ENCODE results near the gene SKIC3. TPM values are rescaled to one million over a fixed set of nuclear protein-coding genes. Genes with fewer than 3 reads are reported as not detected.

Gene SKIC3
- total and polyA plus RNA-seq, 2 of the 13 experiments (the other 11 are each of a cell fraction or from before 2014, with no cell fraction given) = 36.9 to 61.5 TPM

DNA sequence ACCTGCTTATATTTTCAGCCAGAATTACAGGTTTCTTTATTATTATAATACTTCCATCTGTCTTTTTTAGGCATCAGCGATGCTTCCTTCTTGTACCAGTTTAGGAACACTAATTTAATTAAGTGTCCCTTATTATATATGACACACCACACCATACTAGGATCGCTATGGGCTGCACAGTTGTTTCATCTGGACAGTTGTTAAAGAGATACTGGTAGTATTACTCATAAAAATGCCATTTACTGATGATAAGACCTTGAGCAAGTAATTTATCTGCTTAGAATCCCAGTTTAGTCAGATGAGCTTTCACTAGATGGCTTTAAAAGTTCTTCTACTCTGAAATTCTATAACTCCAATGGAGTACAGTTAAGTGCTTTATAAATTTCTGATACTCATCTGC is 17.2 kb upstream of the SKIC3 start:
- intact Hi-C loops (cut with micrococcal nuclease; ENCODE audit: unreplicated experiment) = no loop called here
- in situ Hi-C loops (cut with HindIII; ENCODE audit: extremely low pct_ligation_motif_present, low pct_unique_long_range_greater_than_20kb) = no loop called here
- POLR2A ChIA-PET = no interaction called here
- Histone ChIP-seq H3K27me3 (ENCODE audit: control insufficient read depth in 1 of 2, insufficient read depth in 2 of 2, low read length in 2 of 2) (no peaks in the 10 kb centered on the region), H3K9me3 (ENCODE audit: low read length) (no peaks in the 10 kb centered on the region), H3K27ac (ENCODE audit: extremely low read length, insufficient read depth, low read length) (no peak overlapping the region), H3K4me3 (replicated peaks in 1 of 3; ENCODE audit: insufficient read depth in 1 of 3, low read depth in 2 of 3, low read length in 3 of 3) (no peak overlapping the region), H2AFZ (ENCODE audit: low read length) (no peak overlapping the region), H3K79me2 (ENCODE audit: insufficient read depth, low read length) (no peaks in the 10 kb centered on the region), H4K20me1 (ENCODE audit: insufficient read depth, low read length) (no peaks in the 10 kb centered on the region), H3K36me3 (replicated peaks in 1 of 2; ENCODE audit: control insufficient read depth in 1 of 2, insufficient read depth in 2 of 2, low read length in 2 of 2) (peaks cover 0 to 2% of the 10 kb centered on the region in 2 experiments; a peak in 2 of 5 replicates), H3K9ac (ENCODE audit: insufficient read depth, low read depth, low read length) (no peak overlapping the region), H3K4me1 (ENCODE audit: insufficient read depth, low read length) (no peaks in the 10 kb centered on the region), H3K4me2 (ENCODE audit: low read depth, low read length) (no peak overlapping the region)
- no TSS peak for BruUV-seq (replicated peaks)
- no peak for ATAC-seq
- DNase-seq (ENCODE audit: low spot score) = no peak
- WGBS (ENCODE audit: low lambda C conversion rate) = 99% methylated on average over 2 of the region's 2 CpGs
- CTCF ChIA-PET (ENCODE audit: low intra/inter-chr PET ratio, low total read pairs) = no interaction called here
- TF ChIP-seq RFXANK (CRISPR knock-in tag; IDR thresholded peaks at IDR 0.05) (no peak), XBP1 (CRISPR knock-in tag; IDR thresholded peaks at IDR 0.05) (no peak), POLR2G (IDR thresholded peaks at IDR 0.05; ENCODE audit: low read depth, low read length) (no peak), ZNF766 (CRISPR knock-in tag; IDR thresholded peaks at IDR 0.05; ENCODE audit: borderline replicate concordance) (no peak), ATF1 (CRISPR knock-in tag; IDR thresholded peaks at IDR 0.05) (no peak), ZNF75D (CRISPR knock-in tag; IDR thresholded peaks at IDR 0.05; ENCODE audit: borderline replicate concordance) (no peak), NCOA2 (CRISPR knock-in tag; IDR thresholded peaks at IDR 0.05) (no peak), TBL1XR1 (IDR thresholded peaks at IDR 0.05; ENCODE audit: borderline replicate concordance, low read length, partially characterized antibody) (no peak), ZNF451 (CRISPR knock-in tag; IDR thresholded peaks at IDR 0.05) (no peak), U2AF1 (optimal IDR thresholded peaks at IDR 0.05; ENCODE audit: low read depth, low read length) (no peak), ZNF335 (CRISPR knock-in tag; IDR thresholded peaks at IDR 0.05) (no peak), ZNF816 (CRISPR knock-in tag; IDR thresholded peaks at IDR 0.05; ENCODE audit: borderline replicate concordance) (no peak)
- TF ChIP-seq, protein P1, sequence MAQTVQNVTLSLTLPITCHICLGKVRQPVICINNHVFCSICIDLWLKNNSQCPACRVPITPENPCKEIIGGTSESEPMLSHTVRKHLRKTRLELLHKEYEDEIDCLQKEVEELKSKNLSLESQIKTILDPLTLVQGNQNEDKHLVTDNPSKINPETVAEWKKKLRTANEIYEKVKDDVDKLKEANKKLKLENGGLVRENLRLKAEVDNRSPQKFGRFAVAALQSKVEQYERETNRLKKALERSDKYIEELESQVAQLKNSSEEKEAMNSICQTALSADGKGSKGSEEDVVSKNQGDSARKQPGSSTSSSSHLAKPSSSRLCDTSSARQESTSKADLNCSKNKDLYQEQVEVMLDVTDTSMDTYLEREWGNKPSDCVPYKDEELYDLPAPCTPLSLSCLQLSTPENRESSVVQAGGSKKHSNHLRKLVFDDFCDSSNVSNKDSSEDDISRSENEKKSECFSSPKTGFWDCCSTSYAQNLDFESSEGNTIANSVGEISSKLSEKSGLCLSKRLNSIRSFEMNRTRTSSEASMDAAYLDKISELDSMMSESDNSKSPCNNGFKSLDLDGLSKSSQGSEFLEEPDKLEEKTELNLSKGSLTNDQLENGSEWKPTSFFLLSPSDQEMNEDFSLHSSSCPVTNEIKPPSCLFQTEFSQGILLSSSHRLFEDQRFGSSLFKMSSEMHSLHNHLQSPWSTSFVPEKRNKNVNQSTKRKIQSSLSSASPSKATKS (CRISPR knock-in tag; IDR thresholded peaks at IDR 0.05) = no peak
- TF ChIP-seq, protein P2, sequence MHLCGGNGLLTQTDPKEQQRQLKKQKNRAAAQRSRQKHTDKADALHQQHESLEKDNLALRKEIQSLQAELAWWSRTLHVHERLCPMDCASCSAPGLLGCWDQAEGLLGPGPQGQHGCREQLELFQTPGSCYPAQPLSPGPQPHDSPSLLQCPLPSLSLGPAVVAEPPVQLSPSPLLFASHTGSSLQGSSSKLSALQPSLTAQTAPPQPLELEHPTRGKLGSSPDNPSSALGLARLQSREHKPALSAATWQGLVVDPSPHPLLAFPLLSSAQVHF (CRISPR knock-in tag; IDR thresholded peaks at IDR 0.05) = no peak
- no peak for FAIRE-seq
